Stimulated activated CD4-positive, alpha-beta T cell treated with anti-CD3 and anti-CD28 coated beads, Interleukin-2, amount 100 ng/mL, for 4 hours (primary cell): ENCODE results near the gene DACT2.
"Not testable (repeated sequence)": the region's sequence is repeated elsewhere in the genome, so short reads cannot be mapped to it uniquely, and the experiment has no call there.

Experiments
- DNase-seq: peaks from one replicate; pipeline ENCODE4 v3.0.0-alpha.2; 2020; ENCODE audit warnings: low read depth

Gene DACT2

GRCh38 chr6:168303982-168304751, 15.4 kb downstream of the DACT2 start:
- DNase-seq = no peak

DNA sequence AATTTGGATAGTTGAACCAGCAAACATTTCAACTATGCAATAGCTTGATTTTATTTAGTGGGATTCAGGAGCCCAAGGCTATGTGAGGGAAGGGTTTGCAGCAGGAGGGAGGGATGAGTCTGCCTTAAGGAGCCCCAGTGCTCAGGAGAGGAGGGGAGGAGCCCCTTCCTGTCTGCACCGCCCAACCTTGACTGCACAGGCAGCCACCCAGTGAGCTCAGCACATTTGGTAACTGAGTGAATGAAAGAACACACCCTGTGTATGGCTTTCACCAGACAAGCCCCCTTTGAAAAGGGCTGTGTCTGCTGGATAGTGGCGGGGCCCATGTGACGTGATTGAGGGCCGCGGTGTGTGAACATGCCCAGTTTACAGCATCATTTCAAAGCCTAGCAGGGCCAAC, 17.0 kb downstream of the DACT2 start:
- no peak for DNase-seq

- no peak for DNase-seq
These were observed 17.8 kb downstream of the DACT2 start for GRCh38 chr6:168301648-168302398.

- no peak for DNase-seq
These were observed 18.5 kb downstream of the DACT2 start for GRCh38 chr6:168300975-168301647.

GRCh38 chr6:168299541-168300511, 19.8 kb downstream of the DACT2 start:
- no peak for DNase-seq

GRCh38 chr6:168297643-168298042, 21.9 kb downstream of the DACT2 start:
- no peak for DNase-seq

DNA sequence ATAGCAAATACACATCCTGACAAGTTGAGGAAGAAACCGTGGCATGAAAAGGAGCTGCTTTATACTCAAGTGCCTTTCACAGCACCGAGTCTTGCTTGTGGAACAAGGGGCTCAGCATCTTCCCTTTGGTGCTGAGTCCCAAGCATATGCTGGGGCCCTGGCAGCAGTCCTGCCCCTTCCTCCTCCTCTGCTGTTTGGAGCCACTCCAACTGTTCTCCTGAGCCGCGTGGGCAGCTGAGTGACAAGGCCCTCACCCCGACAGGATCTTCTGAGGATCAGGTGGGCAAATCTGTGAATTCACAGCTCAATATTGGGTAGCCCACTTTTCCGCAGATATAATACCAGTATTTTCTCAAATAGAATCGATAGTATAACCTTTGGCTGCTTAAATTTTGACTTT, 24.7 kb downstream of the DACT2 start:
- DNase-seq = no peak

- no peak for DNase-seq
These were observed 25.7 kb downstream of the DACT2 start for GRCh38 chr6:168293636-168294530.

DNA sequence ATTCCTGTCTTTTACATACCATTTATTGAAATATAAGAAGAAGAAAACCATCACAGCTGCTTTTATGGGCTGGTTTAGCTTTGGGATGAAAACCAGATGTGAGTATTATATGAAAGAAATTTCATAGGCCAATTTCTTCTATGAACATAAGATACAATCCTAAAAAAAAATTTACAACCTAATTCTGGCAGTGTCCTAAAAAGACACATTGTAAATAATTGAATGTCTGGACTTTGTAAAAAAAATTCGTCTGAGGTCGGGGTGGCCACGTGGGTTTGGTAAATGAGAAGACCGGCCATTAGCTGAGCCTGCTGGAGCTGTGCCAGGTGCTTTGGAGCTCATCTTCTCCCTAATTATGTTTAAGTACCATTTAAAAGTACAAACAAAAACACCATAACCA, 26.8 kb downstream of the DACT2 start:
- no peak for DNase-seq

DNA sequence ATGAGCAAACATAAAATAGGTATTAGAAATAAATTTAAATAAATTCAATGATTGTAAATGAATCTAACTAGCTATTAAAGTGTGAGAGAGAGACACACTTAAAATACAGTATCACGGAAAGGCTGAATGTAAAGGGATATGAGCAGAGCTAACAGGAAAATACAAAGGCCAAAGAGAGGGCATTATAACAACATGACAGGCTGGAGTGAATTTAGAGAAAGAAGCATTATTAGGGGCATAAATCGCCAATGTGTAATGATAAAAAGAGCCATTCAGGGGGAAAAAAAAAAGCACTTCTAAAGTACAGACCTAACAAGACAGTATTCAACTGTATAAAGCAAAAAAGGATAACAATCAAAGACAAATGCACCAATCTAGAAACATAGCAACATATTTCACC, 28.1 kb downstream of the DACT2 start:
- no peak for DNase-seq

GRCh38 chr6:168290095-168290494, 29.5 kb downstream of the DACT2 start:
- DNase-seq = no peak

DNA sequence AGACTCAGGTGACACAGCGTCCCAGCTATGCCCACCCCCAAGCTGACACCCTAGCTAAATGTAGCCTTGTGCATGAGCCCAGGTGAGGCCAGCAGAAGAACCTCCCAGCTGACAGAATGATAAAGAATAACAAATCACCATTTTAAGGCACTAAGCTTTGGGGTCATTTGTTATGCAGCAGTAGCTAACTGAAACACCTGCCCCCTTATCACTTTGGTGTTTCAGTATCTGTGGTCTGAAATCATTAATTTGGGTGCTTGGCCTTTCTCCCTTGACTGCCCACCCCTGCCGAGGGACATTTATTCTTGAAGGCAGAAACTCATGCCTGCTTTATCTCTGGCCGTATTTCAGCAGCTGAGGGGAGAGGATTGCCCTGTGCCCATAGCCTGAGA, 30.0 kb downstream of the DACT2 start:
- DNase-seq = no peak

DNA sequence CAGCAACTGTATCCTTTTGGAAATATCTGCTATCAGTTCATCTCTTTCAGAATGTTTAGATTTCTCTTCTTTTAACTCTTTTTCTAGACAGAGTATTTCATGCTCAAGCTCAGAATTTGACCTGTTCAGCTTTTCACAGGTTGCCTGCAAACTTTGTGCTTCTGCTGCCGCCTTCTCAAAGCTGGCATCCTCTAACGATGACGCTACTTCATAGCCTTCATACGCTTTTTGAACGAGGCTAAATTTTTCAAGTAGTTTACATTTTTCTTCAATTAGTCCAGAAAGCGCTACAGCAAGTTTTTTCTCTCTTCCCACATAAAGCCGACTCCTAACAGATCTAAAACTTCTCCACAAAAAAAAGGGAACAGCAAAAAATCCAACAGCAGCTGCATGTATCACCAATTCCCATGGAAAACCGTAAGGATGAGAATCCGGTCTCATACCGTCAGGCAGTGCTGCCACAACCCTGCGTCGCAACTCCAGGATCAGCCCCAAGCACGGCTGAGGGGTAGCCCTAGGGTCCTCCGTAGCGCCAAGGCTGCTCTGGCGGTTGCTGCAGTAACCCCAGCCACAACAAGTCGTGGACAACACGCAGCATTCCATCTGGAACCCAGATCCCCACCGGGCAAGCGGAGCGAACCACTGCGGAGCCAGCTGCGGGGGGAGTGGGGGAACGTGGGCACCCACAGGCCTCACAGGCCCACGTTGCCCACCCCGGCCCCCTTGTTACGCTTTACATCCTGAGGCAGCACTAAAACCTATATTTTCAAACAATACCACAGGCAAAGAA, 30.6 kb downstream of the DACT2 start:
- DNase-seq = no peak

- DNase-seq = not testable (repeated sequence)
These were observed 32.1 kb downstream of the DACT2 start for GRCh38 chr6:168287460-168287859.

DNA sequence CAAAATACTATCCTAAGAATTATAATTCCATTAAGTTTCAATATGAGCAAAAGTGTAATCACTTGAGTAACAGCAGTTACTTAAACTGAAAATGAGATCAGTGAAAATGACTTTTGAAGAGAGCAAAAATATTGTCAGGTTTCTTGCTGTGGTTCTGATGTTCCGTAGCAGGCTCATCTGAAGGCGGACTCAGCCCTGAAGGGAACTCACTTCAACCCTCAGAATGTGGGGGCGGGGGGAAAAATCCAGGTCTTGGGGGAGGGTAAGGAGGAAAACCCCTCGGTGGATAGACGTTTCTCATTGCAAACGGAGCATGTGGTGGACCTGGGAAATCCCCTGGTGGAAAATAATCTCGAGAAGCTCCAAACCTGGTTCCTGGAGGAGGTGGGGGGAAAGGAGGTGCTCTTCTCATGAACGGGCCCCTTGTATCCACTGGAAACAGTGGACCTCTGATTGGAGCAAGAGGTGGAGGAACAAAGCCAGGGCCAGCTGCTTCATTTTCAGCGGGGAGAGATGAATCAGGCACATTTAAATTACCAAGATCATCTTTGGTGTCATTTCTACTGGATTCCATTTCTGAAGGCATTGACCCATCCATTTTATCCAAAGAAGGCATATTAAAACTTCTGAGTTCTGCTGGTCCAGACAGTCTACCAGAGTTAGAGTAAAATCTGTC, 32.7 kb downstream of the DACT2 start:
- not testable (repeated sequence) for DNase-seq

DNA sequence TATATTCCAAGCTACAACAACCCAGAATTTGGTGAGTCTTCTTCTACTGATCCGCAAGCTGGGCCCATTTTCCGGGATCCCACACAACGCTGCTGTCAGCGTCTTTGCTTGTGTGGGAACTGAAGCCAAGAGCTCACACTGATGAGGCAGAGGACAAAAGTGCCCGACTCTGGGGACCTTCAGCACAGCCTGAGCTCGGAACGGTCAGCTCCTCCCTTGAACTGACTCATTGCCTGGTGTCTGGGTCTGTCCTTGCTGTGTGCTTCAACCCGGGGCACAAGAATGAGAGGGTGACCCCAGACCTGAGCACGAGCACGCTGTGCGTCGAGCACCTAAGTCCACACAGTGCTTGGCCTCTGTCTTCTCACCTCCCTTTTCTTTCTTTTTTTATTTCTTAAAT, 33.5 kb downstream of the DACT2 start:
- no peak for DNase-seq

DNA sequence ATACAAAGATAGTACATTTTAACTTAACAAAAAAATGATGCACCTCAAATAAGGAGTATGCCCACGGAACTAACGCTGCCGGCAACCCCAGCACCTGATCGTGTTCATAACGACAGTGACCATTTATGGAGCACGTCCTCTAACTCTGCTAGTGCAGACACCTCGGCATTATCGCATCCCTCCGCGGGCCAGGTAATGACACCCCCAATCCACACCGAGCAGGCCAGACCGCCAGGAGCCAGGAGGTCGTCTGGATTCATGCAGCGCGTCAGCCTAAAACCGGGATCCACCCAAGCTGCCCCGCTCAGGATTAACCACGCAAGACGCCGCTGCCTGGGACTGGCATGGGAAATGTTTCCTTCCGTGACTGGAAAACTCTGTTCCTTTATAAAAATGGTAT, 34.1 kb downstream of the DACT2 start:
- DNase-seq = no peak

DNA sequence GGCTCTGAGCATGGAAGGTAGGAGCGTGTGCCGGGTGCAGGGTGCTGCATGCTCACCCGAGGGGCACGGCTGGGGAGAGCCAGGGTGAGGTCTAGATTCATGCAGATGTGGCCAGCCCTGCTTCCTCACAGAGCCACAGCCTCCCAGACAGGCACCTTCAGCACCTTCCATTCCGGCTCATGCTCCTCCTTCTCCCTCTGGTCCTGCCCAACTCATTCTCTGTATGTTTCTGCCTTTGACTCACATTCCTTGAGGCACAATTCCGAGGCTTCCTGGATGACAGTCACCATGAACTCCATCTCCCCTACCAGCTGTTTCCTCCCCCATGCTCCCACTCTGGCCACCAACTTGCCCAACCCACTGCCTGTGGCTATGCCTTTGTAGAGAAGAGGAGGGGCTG, 35.4 kb downstream of the DACT2 start:
- DNase-seq = no peak

DNA sequence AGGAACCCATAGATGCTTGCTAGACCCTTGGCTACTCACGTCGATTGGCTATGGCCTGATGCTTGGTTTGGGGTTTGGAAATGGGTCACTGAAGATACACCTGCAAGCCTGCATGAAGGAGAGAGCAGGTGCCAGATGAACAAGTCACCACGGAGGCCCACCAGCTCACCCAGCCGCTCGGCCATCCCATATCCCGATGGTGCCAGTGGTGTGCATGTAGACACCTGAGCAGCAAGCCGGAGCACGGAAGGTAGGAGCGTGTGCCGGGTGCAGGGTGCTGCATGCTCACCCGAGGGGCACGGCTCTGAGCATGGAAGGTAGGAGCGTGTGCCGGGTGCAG, 35.9 kb downstream of the DACT2 start:
- no peak for DNase-seq
